Activated CD8-positive, alpha-beta memory T cell treated with anti-CD3 and anti-CD28 coated beads for 1 hour (primary cell): Measurements from ENCODE around the gene FOXK1.
"Not testable (repeated sequence)": the region's sequence is repeated elsewhere in the genome, so short reads cannot be mapped to it uniquely, and the experiment has no call there.

Experiments used
- DNase-seq, 2 donors: peaks; one replicate each; pipeline ENCODE4 v3.0.0-alpha.2; 2020; ENCODE audit warnings: low read depth in 1 of 2; ENCODE audit errors: extremely low read depth in 1 of 2

FOXK1 gene

GRCh38 chr7:4681886-4682620, at the start of gene FOXK1:
FOXK1 (plus strand) TSS chr7:4682295; CDS start chr7:4682309, 14 bp downstream.
- peak; percentile 40 to 75 for DNase-seq

- DNase-seq = no peak
Measured at GRCh38 chr7:4633012-4633411, 49.1 kb upstream of the FOXK1 start.

GRCh38 chr7:4634166-4634565, 47.9 kb upstream of the FOXK1 start:
- no peak for DNase-seq

- DNase-seq = no peak
Measured at GRCh38 chr7:4638781-4639575, 43.1 kb upstream of the FOXK1 start.

GRCh38 chr7:4641091-4641666, 40.9 kb upstream of the FOXK1 start:
- DNase-seq = no peak

- DNase-seq = peak; percentile 84 to 94
Measured at GRCh38 chr7:4641667-4642467, 40.2 kb upstream of the FOXK1 start.

GRCh38 chr7:4642468-4643203, 39.5 kb upstream of the FOXK1 start:
- no peak for DNase-seq

- DNase-seq = not testable (repeated sequence)
Measured at GRCh38 chr7:4643204-4643471, 39.0 kb upstream of the FOXK1 start.

GRCh38 chr7:4645246-4645645, 36.8 kb upstream of the FOXK1 start:
- DNase-seq = no peak

GRCh38 chr7:4648111-4648510, 34.0 kb upstream of the FOXK1 start:
- DNase-seq = no peak

- no peak for DNase-seq
Measured at GRCh38 chr7:4650433-4651047, 31.6 kb upstream of the FOXK1 start.

GRCh38 chr7:4653771-4654170, 28.3 kb upstream of the FOXK1 start:
- DNase-seq = no peak

GRCh38 chr7:4655311-4655710, 26.8 kb upstream of the FOXK1 start:
- no peak for DNase-seq

- no peak for DNase-seq
Measured at GRCh38 chr7:4655896-4656295, 26.2 kb upstream of the FOXK1 start.

GRCh38 chr7:4657640-4658417, 24.3 kb upstream of the FOXK1 start:
- no peak for DNase-seq

GRCh38 chr7:4659551-4660286, 22.4 kb upstream of the FOXK1 start:
- no peak for DNase-seq

- no peak for DNase-seq
Measured at GRCh38 chr7:4661871-4662270, 20.2 kb upstream of the FOXK1 start.

- DNase-seq = no peak
Measured at GRCh38 chr7:4663239-4664018, 18.7 kb upstream of the FOXK1 start.
